Sigmoid colon (tissue), 7 donors: ENCODE data around the gene EXOC1. TPM values are rescaled to one million over a fixed set of nuclear protein-coding genes. Genes with fewer than 3 reads are reported as not detected.

Experiments
- DNase-seq: peaks from one replicate; pipeline ENCODE4 v3.0.0-alpha.2; 2019
- H3K27ac ChIP-seq, 4 donors: fragments of 200-600 bp; sonication (generic); one replicate each; pipeline ENCODE4 v1.5.1; 2016 to 2019; ENCODE audit warnings: mild to moderate bottlenecking in 1 of 4
- H3K27me3 ChIP-seq, 3 donors: fragments of 200-600 bp; sonication (generic); one replicate each; pipeline ENCODE4 v1.5.1; 2019; ENCODE audit warnings: mild to moderate bottlenecking in 1 of 3
- H3K36me3 ChIP-seq, 4 donors: fragments of 200-600 bp; sonication (generic); one replicate each; pipeline ENCODE4 v1.5.1; 2016 to 2019
- H3K4me1 ChIP-seq, 4 donors: fragments of 200-600 bp; sonication (generic); one replicate each; pipeline ENCODE4 v1.5.1; 2017 to 2019
- H3K4me3 ChIP-seq, 4 donors: fragments of 200-600 bp; sonication (generic); one replicate each; pipeline ENCODE4 v1.5.1; 2017 to 2019; ENCODE audit warnings: mild to moderate bottlenecking in 2 of 4, moderate library complexity in 1 of 4
- H3K9me3 ChIP-seq, 4 donors: fragments of 200-600 bp in 3 of 4; sonication (generic) in 3 of 4; one replicate each; pipeline versions ENCODE4 v1.5.1 to v1.6.1; 2013 to 2019
- CTCF ChIP-seq, 4 experiments: fragments of 450-650 bp in 3 of 4; fragments of 200-600 bp in 1 of 4; IDR thresholded peaks; one replicate each; pipeline ENCODE4 v1.5.1; 2016 to 2019; ENCODE audit warnings: antibody characterized with exemption in 4 of 4, mild to moderate bottlenecking in 3 of 4, moderate library complexity in 2 of 4
- EP300 ChIP-seq, 4 donors: sonication (generic); formaldehyde crosslinking; IDR thresholded peaks; one replicate each; pipeline ENCODE4 v1.6.1; 2017; ENCODE audit warnings: antibody characterized with exemption in 4 of 4
- POLR2A ChIP-seq, 2 donors: fragments of 450-650 bp; IDR thresholded peaks; one replicate each; pipeline ENCODE4 v1.6.1; 2016; ENCODE audit warnings: antibody characterized with exemption in 2 of 2, mild to moderate bottlenecking in 2 of 2, moderate library complexity in 2 of 2
- POLR2AphosphoS5 ChIP-seq, 4 donors: sonication (generic); formaldehyde crosslinking; IDR thresholded peaks; one replicate each; pipeline ENCODE4 v1.6.1; 2017; ENCODE audit warnings: antibody characterized with exemption in 4 of 4
- WGBS, 2 donors: extraction: QIAGEN DNeasy Blood & Tissue Kit; methylation state at CpG; one replicate each; pipeline ENCODE4 v1.1.7; 2013; 5-methylcytosine and 5-hydroxymethylcytosine counted together
- intact Hi-C: fragments of 100-400 bp; cut with DNase I; formaldehyde crosslinking; loops from one replicate; pipeline ENCODE4 v1.15.1; 2023
- polyA plus RNA-seq, 3 donors: library from polyadenylated mRNA; stranded (reverse); fragments of 200-250 nt; gene quantifications; one replicate each; pipeline ENCODE4 v1.2.3, GENCODE V29; 2013
- total RNA-seq, 4 donors: library from RNA; depleted of rRNA; stranded (reverse); fragments of >200 nt; gene quantifications; one replicate each; pipeline ENCODE4 v1.1.0, GENCODE V29; 2016
- donor health status: healthy with polysubstance abuse.
- donor health status: Bipolar disorder and iron deficiency.
- donor health status: healthy.

The EXOC1 gene
- total and polyA plus RNA-seq, 7 donors = 14.5 to 49.0 (median 18.3) TPM

- Histone ChIP-seq H3K27me3 (no peaks in the 10 kb centered on the region), H3K4me3 (no peak overlapping the region), H3K4me1 (no peaks in the 10 kb centered on the region), H3K9me3 (no peaks in the 10 kb centered on the region), H3K36me3 (peaks cover 0 to 33% (median 7%) of the 10 kb centered on the region in 4 donors), H3K27ac (no peak overlapping the region)
- intact Hi-C loops = no loop called here
- no peak for TF ChIP-seq EP300 (IDR thresholded peaks at IDR 0.05)
- 67 to 75% methylated on average over 3 of the region's 3 CpGs for WGBS, 2 donors
- DNase-seq = no peak
These were observed 53.5 kb downstream of the EXOC1 start for GRCh38 chr4:55906989-55907388.

GRCh38 chr4:55907469-55907868 is 54.0 kb downstream of the EXOC1 start:
- Histone ChIP-seq H3K36me3 (peaks cover 0 to 29% (median 6%) of the 10 kb centered on the region in 4 donors), H3K27me3 (no peaks in the 10 kb centered on the region), H3K27ac (no peak overlapping the region), H3K4me3 (no peak overlapping the region), H3K4me1 (no peaks in the 10 kb centered on the region), H3K9me3 (no peaks in the 10 kb centered on the region)
- intact Hi-C loops = no loop called here
- no peak for TF ChIP-seq POLR2AphosphoS5 (IDR thresholded peaks at IDR 0.05)
- no peak for TF ChIP-seq EP300 (IDR thresholded peaks at IDR 0.05)
- TF ChIP-seq POLR2A (IDR thresholded peaks at IDR 0.05) = no peak
- no peak for TF ChIP-seq CTCF (IDR thresholded peaks at IDR 0.05)
- DNase-seq = no peak

DNA sequence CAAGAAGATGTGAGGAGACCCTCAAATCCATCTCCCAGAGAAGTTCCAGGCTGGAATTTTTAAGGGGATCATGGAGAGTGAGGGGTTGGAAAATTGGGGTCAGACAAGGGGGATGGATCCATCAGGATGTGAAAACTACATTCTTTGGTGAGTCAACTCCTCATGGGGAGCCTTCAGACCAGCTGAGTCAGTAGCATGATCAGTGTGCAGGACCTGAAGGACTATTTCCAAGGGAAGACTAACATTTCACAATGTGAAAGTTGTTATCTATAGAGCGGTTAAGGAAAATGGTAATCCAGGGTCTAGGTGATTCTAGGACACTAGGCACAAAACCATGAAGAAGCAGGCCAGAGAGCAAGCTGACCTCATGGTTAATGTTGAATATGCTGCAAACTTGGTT is 56.7 kb downstream of the EXOC1 start:
- H3K36me3 ChIP-seq = peaks cover 0 to 4% (median 0%) of the 10 kb centered on the region in 4 donors
- intact Hi-C loops = no loop called here
- no peak for DNase-seq
- no peak overlapping the region for H3K27ac ChIP-seq
- H3K4me1 ChIP-seq = no peaks in the 10 kb centered on the region
- 95 to 99% methylated on average over 1 of the region's 1 CpG for WGBS, 2 donors
- no peak overlapping the region for H3K4me3 ChIP-seq
- H3K9me3 ChIP-seq = no peaks in the 10 kb centered on the region
- TF ChIP-seq POLR2A (IDR thresholded peaks at IDR 0.05) (no peak), CTCF (IDR thresholded peaks at IDR 0.05) (no peak), POLR2AphosphoS5 (IDR thresholded peaks at IDR 0.05) (no peak), EP300 (IDR thresholded peaks at IDR 0.05) (no peak)
- no peaks in the 10 kb centered on the region for H3K27me3 ChIP-seq

DNA sequence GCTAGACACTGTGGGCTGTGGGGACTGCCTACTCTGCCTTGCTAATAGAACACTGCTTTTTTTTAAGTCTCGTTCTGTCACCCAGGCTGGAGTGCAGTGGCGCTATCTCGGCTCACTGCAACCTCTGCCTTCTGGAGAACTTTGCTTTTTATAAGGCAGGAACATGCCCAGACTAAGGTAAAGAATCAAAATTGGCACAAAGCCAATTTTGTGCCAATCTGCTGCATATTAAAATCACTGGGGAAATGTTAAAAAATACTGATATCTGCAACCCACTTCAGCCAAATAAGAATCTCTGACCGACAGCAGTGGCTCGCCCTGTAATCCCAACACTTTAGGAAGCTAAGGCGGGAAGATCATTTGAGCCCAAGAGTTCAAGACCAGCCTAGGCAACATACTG is 58.8 kb downstream of the EXOC1 start:
- Histone ChIP-seq H3K27me3 (no peaks in the 10 kb centered on the region), H3K27ac (no peak overlapping the region), H3K4me3 (no peak overlapping the region), H3K9me3 (no peaks in the 10 kb centered on the region), H3K4me1 (no peaks in the 10 kb centered on the region), H3K36me3 (no peaks in the 10 kb centered on the region)
- 65 to 84% methylated on average over 6 of the region's 6 CpGs for WGBS, 2 donors
- DNase-seq = no peak
- no peak for TF ChIP-seq POLR2AphosphoS5 (IDR thresholded peaks at IDR 0.05)
- no peak for TF ChIP-seq POLR2A (IDR thresholded peaks at IDR 0.05)
- intact Hi-C loops = no loop called here

DNA sequence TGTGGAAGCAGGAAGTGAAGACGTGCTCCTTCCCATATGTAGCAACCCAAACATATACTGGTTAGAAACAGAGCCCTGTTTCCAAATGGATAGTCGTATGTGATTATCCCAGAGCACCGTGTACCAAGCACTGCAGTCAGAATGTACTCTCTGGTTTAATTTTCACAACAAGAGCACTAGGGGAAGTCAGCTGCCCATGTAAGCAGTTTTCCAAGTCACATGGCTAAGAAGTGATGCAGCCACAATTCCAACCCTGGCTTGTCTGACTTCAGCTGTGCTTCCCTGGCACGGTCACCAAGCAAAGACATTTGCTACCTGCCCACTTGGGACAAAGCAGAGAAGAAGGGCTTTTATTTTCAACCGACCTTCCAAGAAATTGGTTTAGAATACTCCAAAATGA is 67.1 kb downstream of the EXOC1 start:
- intact Hi-C loops = no loop called here
- DNase-seq = no peak
- H3K4me1 ChIP-seq = no peaks in the 10 kb centered on the region
- no peaks in the 10 kb centered on the region for H3K27me3 ChIP-seq
- no peaks in the 10 kb centered on the region for H3K9me3 ChIP-seq
- no peak overlapping the region for H3K4me3 ChIP-seq
- no peaks in the 10 kb centered on the region for H3K36me3 ChIP-seq
- WGBS, 2 donors = 66 to 86% methylated on average over 5 of the region's 5 CpGs
- no peak overlapping the region for H3K27ac ChIP-seq
- no peak for TF ChIP-seq EP300 (IDR thresholded peaks at IDR 0.05)
- no peak for TF ChIP-seq POLR2A (IDR thresholded peaks at IDR 0.05)
- TF ChIP-seq CTCF (IDR thresholded peaks at IDR 0.05) = no peak
- TF ChIP-seq POLR2AphosphoS5 (IDR thresholded peaks at IDR 0.05) = no peak

GRCh38 chr4:55921093-55921492 is 67.6 kb downstream of the EXOC1 start:
- Histone ChIP-seq H3K36me3 (no peaks in the 10 kb centered on the region), H3K9me3 (no peaks in the 10 kb centered on the region), H3K4me3 (no peak overlapping the region), H3K27ac (no peak overlapping the region), H3K4me1 (no peaks in the 10 kb centered on the region), H3K27me3 (no peaks in the 10 kb centered on the region)
- DNase-seq = no peak
- TF ChIP-seq EP300 (IDR thresholded peaks at IDR 0.05) (no peak), CTCF (IDR thresholded peaks at IDR 0.05) (no peak), POLR2A (IDR thresholded peaks at IDR 0.05) (no peak), POLR2AphosphoS5 (IDR thresholded peaks at IDR 0.05) (no peak)
- WGBS, 2 donors = 45 to 78% methylated on average over 3 of the region's 3 CpGs
- intact Hi-C loops = no loop called here
